Kidney capillary endothelial cell (primary cell): ENCODE data around the gene ZMYM4.

ENCODE experiments used
- DNase-seq: peaks from one replicate; pipeline ENCODE4 v3.0.0-alpha.2; 2018; ENCODE audit warnings: low spot score

ZMYM4 gene

DNA sequence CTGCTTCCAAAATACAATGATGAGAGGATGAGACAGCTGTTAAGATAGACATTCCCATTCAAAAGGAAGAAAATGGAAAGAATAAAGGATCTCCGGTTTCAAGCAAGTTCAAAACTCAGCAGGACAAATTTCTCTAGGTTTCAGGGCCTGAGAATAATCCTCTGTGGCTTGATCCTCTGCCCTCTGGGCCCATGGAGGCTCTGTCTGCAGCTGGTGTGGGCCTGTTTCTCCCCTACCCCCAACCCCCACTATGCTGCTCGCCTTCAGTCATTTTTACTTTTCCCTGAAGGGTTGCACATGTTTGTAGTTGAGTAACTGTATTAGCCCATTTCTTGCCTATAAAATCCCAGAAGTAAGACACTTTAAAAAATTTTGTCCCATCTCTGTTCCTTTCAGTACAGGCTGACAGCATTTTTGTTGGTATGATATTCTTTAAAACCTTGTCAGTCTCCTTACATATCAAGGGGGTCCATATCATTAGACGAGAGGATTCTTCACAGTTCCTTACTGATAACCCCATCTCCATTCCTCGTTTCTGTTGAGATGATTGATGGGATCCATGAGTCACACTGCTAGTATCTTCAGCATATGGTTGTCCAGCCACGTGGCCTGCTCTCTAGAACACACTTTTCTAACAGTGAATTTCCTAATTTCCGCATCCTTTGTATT lies 10.5 kb downstream of the ZMYM4 start:
- DNase-seq = no peak

DNA sequence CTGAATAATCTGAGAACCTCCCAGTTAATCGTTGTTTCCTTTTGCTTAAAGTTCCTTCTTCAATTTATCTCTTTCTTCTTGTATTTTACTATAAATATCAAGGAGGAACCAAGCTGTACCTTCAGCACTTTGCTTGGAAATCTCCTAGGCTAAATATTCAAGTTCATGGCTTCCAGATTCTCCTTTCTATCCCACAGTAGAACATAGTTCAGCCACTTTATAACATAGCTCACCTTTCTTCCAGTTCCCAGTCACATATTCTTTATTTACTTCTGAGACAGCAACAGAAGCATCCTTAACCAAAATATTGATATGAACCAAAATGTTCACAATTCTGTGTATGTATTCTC lies 11.0 kb downstream of the ZMYM4 start:
- no peak for DNase-seq

DNA sequence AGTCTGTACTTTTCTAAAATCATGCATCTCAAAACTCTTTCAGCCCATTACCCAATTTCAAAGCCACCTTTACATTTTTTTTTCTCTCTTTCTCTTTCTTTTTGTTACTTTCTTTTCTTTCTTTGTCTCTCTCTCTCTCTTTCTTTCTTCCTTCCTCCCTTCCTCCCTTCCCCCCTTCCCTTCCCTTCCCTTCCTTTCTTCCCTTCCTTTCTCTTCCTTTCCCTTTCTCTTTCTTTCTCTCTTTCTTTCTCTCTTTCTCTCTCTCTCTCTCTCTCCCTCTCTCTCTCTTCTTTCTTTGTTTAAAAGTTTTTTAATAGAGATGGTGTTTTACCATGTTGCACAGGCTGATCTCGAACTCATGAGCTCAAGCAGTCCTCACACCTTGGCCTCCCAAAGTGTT lies 11.5 kb downstream of the ZMYM4 start:
- DNase-seq = no peak

DNA sequence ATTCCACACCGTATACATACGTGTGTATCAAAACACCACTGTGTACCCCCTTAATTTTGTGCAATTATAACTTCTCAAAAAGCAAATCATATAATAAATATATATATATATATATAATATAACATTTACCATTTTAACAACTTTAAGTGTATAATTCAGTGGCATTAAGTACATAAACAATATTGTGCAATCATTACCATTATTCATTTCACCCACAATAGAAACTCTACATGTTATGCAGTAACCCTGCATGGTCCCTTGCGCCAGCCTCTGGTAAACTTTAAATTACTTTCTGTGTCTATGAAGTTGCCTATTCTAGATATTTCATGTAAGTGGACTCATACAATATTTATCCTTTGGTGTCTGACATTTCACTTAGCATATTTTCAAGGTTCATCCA lies 13.1 kb downstream of the ZMYM4 start:
- DNase-seq = no peak

DNA sequence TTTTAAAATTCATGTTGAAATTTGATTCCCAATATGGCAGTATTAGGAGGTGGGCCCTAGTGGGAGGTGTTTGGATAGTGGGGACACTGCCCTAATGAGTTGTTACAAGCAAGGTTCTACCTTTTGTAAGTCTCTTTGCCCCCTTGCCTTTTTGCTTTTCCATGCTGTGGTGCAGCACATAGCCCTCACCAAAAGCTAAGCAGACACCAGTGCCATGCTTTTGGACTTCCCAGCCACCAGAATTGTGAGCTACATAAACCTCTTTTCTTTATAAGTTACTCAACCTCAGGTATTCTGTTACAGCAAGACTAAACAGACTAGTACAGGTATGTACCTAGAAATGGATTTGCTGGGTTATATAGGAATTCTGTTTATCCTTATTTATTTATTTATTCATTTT lies 13.7 kb downstream of the ZMYM4 start:
- DNase-seq = no peak

DNA sequence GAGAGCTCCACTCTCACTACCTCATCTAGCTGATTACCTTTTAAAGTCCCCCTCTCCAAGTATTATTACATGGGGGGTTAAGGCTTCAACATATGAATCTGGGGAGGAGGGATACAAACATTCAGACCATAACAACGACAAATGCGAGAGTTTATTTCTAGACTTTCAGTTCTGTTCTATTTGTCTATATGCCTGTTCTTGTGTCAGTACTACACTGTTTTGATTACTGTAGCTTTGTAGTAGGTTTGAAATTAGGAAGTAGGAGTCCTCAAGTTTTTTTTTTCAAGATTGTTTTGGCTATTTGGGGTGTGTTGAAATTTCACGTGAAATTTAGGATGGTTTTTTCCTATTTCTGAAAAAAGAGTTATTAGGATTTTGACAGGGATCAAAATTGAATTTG lies 16.3 kb downstream of the ZMYM4 start:
- no peak for DNase-seq

DNA sequence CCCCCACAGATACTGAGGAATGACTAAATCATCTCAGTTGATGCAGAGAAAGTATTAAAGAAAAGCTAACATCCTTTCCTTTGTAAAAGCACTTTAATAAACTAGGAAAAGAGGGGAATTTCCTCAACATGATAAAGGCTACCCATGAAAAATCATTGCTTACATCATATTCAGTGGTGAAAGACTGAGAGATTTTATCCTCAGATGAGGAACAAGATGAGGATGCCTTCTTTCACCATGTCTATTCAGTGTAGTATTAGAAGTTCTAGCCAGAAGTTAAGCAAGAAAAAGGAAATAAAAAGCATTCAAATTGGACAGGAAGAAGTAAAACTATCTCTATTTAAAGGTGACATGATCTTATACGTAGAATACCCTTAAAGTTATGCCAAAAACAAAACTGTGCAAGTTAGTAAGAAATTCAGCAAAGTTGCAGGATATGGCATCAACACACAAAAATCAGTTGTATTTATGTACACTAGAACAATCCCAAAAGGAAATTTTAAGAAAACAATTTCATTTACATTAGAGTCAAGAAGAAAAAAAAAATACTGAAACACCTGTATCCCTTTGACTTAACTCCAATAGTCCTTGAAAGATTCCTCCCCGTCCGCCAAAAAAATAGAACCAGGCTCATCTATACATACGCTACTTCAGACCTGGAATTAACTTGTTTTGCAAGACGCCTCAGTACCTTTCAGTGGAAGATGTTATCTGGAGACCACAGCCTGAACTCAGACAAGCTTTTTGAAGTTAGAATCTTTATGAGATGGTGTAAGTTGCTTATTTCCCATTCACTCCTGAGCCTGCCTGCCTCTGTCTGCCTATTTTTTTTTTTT lies 17.5 kb downstream of the ZMYM4 start:
- no peak for DNase-seq

DNA sequence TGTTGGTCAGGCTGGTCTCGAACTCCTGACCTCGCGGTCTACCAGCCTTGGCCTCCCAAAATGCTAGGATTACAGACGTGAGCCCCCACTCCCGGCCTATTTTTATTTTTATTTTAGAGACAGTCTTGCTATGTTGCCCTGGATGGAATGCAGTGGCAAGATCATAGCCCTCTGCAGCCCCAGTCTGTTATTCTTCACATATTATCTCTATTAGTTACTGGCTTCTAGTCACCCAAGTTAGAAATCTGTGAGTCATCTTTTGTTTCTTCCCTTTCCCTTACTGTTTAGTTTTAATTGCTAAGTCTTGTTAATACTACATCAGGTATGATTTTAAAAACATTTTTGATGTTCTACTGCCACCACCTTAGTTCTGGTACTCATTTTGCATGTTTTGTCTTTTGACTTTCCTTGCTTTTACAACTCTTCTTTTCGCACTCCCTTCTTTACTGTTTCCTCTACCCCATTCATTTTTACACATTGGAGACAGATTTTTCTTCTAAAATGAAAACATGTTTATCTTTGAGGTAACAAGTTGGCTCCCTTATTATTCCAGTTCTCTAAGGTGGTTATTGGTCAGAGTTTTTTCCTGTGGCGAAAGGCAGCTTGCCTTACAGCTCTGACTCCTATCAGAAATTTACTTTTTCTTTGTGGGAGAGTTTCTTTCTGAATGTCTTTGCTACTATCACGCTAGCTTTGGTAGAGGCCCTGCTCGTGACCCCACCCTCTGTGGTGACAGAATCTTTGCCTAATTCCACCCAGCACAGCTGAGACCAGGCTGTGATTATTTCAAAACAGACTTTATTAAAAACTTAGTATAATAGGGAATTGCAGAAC lies 19.5 kb downstream of the ZMYM4 start:
- DNase-seq = peak; percentile 68

DNA sequence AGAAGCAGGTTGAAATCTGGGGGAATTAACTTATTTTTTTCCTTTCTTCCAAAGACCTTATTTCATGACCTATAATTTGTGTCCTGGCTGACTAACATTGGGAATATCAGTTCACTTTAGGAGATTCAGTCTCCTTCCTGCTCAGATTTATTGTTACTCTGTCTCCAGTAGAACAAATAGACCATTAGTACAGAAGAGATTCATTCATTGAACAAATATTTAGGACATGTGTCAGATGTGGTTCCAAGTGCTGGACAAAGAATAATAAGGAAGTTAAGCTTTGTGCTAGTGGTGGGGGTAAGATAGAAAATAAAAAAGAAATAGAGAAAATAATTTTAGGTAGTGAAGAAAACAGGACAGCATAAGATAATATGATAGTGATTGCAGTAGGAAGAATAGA lies 20.3 kb downstream of the ZMYM4 start:
- peak; percentile 85 for DNase-seq

DNA sequence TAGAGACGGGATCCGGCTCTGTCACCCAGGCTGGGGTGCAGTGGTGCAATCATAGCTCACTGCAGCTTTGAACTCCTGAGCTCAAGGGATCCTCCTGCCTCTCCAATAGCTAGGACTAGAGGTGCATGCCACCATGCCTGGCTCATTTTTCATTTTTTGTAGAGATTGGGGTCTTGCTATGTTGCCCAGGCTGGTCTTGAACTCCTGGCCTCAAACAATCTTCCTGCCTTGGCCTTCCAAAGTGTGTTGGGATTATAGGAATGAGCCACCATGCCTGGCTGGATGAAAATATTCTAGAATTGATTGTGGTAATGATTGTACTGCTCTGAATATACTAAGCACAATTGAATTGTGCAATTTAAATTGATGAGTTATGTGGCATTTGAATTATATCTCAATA lies 21.9 kb downstream of the ZMYM4 start:
- no peak for DNase-seq

DNA sequence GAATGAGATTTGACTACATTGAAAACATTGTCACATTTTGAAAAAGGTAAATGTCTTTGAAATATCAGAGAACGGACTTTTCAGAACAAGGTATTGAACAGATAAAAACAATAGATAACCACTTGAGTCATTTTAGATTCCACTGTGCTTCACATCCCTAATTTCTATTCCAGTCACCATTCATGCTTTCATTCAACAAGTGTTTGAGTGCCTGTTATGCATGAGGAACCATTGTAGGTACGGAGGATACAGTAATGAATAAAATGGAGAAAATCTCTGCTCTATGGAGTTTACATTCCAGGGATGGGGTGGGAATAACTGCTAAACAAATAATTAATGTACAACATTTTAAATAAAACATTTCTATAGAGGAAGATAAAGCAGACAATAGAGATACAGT lies 26.3 kb downstream of the ZMYM4 start:
- DNase-seq = no peak

DNA sequence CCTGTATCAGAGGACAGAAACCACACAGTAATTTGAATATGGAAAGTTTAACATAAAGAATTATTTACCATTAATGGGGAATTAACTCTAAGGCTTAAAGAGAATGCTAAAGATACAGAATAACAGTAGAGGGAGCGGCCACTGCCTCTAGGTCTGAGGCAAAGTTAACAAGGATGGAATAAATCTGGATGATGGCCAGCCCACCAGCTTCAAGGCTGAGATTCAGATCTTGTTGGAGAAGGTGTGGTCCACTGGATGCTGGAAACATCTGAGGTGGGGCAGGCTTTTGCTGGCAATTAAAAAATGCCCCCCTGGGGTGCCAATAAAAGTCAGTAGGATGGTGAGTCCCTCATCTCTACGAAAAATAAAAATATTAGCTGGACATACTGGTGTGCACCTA lies 29.4 kb downstream of the ZMYM4 start:
- no peak for DNase-seq

DNA sequence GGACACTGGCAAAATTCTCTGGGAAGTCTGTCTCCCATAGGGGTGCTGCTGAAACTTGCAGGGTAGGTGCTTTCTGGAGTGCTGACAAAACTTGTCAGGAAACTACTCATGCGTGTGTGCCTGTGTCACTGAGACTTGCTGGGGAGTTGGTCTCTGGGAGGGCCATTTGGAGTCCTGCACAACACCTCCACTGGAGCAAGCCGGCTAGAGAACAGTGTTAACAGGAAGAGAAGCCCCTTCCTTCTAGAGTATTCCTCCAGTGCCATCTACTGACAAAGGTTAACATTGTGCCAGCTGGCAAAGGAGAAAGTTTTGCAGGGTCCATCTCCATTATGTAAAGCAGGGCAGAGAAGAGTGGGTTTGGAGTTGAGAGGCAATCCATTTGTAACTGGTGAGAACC lies 30.0 kb downstream of the ZMYM4 start:
- peak; percentile 53 for DNase-seq

DNA sequence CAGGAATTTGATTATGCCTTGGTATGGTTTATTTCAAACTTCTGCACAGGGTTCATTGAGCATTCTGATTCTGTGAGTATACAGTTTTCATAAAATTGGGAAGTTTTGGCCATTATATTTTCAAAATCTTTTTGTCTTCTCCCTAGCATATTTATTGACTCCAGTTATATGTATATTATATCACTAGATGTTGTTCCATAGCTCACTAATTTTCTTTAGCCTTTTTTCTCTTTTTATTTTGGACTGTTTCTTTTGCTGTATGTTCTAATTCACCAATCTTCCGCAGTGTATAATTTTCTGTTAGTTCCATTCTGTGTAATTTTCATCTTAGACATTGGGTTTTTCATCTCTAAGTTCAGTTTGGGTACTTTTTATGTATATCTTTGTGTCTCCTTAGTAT lies 31.9 kb downstream of the ZMYM4 start:
- no peak for DNase-seq

DNA sequence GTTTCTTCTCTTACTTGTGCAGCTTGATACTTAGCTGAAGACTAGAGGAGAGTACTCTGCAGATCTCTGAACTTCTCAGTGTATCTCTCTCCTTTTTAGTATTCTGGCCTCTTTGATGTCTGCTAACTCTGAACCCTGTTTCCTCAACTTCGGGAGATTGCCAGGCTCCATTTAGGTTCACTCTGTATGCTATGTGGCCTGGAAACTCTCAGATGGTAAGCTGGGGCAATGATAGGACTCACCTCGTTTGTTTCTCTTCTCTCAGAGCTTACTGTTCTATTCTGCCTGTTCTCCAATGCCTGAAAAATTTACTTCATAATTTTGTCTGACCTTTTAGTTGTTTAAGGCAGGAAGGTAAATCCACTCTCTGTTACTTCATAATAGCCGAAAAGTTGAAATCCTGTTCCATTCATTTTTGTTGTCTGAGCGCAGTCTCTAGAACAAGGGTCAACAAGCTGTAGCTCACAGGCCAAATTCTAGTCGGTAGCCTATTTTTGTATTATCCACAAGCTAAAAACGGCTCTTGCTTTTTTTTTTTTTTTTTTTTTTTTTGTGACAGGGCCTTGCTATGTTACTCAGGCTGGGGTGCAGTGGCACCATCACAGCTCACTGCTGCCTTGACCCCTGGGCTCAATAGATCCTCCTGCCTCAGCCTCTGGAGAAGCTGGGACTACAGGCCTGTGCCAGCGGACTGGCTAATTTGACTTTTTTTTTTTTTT lies 33.3 kb downstream of the ZMYM4 start:
- no peak for DNase-seq

DNA sequence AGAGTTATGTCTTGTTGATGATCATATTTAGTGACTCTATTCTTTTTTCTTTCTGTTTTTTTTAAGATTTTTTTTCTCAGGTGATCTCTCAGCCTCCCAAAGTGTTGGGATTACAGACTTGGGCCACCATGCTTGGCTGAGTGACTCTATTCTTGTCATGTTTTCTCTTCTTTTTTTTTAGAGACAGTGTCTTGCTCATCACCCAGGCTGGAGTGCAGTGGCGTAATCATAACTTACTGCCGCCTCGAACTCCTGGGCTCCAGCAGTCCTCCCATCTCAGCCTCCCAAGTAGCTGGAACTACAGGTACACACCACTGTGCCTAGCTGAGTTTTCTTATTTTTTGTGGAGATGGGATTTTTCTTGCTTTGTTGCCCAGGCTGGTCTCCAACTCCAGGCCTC lies 36.9 kb downstream of the ZMYM4 start:
- no peak for DNase-seq

DNA sequence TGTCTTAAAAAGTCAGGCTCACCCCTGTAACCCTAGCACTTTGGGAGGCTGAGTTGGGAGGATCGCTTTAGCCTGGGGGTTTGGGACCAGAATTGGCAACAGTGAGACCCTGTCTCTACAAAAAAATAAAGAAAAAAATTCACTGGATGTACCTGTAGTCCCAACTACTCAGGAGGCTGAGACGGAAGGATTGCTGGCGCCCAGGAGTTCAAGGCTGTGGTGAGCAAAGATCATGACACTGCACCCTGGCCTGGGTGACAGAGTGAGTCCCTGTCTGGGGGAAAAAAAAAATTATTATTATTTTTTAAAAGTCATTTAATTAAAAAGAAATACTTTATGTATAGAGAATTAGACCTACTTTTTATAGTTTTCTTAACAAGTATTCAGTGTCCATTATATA lies 47.1 kb downstream of the ZMYM4 start:
- no peak for DNase-seq

DNA sequence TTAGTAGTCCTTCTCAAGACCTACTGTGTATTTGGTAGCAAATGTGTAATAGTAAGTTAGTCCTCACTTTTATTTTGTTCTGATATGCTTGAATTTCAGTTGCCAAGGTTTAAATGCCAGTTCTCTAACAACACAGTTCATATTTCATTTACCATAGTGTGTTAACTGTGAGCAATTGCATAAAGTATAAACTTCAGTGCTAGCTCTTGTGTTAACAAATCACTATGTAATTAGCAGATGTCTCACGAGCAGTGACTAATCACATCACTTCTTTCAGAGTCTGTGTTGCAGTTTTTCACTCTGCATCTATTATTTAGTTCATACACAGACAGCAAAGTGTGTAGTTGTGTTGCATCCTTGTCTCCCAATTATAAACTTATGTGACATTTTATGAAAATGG lies 47.8 kb downstream of the ZMYM4 start:
- no peak for DNase-seq

DNA sequence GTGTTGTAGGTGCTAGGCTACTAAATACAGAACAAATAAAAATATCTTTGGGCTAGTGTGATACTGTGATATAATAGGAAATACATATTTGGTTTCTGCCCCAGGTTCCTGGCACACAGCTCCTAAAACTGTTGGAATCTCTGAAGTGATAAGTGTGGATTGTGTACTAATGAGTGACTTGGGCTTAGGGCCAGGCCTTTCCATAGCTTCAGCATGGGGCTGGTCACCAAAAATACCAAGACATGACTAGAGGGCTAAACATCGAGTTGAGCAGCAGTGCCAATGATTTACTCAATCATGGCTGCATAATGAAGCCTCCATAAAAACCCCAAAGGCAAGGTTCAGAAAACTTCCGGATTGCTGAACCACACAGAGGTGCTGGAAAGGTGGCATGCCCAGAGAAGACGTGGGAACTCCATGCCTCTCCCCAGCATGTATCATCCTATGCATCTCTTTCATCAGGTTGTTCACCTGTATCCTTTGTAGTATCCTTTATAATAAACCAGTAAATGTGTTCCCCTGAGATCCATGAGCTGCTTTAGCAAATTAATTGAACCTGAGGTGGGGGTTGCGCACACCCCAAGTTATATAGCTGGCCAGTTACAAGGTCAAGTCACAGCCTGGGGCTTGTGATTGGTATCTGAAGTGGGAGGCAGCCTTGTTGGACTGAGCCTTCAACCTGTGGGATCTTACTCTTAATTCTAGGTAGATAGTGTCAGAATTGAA lies 51.6 kb downstream of the ZMYM4 start:
- no peak for DNase-seq

DNA sequence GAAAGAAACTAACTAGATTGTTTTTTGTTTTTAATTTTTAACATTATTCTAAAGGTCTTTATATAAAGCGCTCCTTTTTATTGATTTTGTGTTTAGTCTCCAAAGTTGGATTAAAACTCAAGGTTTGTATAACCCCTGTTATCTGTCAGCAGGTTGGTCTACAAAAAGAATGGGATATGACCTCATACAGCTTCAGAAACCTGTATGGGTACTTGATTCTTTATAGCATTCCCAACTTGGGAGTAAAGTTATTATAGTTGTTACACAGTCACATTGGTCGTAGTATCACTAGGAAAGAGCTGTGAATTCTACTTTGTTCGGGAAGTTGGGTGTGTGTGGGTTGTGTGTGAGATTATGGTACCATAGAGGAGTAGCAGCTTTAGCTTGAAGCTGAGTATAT lies 52.4 kb downstream of the ZMYM4 start:
- DNase-seq = no peak

DNA sequence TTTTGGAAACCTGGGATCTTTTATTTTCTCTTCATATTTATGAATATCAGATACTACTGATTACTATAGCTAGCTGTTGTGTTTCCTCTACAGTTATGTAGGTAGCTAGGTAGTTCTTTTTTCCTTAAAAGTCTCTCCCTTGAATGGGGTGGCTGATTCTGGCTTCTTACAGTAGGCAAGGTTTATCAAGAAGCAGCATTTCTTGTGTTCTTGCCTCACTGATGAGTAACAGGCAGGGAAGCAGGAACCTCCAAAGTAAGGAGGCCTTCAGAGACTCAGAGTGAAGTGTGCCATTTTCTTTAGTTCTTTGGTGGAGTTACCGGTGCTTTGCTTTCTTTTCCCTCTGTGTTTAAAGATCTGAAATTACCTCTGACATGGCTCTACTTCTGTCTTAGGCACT lies 56.0 kb downstream of the ZMYM4 start:
- DNase-seq = no peak
